RKO (cell line): ENCODE measurements around the gene UBTF.

Source experiments
- DNase-seq: peaks from one replicate; pipeline ENCODE4 v3.0.0-alpha.2; 2016; ENCODE audit warnings: low spot score

UBTF gene

DNA sequence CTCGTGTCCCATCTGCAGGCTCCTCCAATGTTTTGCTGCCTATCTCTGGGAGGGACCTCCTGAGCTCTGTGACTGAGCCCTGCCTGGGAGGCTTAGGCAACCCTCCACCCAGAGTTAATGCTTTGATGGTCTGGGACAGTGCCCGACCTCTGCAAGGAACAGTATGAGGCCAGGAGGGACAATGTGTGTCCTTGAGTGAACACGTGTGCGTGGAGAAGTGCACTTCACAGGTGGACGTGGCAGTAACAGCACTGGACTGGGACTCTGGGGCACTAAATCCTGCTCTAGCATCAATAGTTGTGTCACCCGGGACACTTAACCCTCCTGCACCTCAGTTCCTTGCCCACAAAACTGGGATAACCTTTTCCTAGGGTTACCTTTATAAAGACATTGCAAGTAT, 4.6 kb downstream of the UBTF start:
- DNase-seq = no peak

DNA sequence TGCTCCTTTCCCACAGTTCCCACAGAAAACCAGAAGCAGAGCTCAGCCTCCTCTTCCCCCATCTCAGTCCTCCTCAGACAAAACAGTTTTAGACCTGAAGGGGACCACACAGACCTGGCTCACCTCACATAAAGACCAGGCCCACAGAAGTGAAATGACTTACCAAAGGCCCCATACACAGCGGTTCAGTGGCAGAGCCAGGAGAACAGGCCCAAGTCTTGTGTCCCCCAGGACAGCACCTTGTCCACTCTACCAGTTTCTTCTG, 5.3 kb downstream of the UBTF start:
- DNase-seq = no peak

DNA sequence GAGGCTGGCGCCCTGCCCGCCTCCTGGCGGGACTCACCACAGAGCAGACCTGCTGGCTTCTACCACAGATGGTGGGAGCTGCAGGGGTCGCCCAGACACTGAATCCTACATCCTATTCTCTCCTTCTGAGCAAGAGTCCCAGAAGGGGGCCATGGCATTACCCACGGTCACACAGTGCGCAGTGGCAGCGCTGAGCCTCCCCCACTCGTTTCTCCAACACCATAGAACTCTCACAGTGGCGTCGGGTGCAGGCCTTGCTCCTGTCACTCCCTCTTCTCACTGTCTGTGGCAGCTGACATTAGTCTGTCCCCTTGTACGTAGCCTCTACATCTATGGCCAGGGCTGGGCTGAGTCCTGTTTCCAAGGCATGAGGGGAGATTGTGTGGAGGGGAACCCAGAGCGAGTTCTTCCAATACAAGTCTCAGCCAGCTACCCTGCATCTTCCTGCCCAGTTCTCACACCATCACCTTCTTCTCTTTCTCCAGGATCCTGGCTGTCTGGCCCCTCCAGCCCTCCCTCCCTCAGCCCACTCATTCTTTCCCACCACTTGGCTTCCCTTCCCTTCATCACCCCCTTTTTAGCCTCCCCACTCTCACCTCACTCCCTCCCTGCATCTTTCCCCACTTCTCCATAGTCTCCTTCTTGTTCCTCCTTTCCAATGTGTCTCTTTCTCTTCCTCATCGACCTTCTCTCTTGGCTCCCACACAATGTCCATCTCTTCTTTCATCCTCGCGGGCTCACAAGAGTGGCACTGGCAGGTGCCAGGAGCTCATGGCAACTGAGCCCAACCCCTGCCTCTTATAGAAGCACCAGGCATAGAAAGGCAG, 5.9 kb downstream of the UBTF start:
- no peak for DNase-seq

DNA sequence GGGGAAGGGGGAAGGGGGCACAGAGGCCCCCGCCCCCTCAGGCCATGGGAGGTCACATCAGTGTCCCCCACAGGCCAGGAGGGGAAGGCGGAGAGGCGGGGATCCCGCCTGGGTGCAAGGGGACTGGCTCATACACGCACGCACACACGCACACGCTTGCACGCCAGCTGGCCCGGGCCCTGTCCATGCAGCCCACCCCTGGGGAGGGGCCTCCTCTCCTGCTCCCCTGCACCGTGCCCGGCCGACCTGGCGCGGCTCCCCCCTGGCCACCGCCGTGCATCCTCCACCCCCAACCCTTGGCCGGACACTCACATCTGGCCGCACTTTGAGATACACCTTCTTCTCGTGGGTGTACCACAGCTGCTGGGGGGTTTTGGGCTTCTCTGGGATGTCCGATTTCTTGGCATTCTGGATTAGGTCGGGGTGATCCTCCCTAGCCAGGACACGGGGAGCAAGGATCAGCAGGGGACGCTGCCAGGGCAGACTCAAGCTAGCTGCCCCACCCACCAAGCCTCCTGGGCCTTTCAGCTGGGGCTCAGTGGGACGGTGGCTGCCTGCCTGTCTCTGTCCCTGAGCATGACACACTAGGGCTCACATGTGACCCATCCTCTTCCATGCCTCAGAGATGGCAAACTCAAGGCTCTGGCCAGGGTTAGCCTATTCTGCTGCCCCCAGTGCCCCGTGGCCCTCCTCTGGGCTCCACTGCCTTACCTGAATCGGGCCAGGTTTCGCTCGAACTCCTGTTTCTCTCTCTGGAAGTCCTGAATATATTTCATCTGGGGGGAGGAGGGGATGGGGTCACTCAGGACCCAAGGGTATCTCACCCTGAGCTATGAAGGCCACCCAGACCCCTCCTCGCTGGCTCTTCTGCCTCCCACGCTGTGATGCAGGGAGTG, 6.7 kb downstream of the UBTF start:
- DNase-seq = no peak

DNA sequence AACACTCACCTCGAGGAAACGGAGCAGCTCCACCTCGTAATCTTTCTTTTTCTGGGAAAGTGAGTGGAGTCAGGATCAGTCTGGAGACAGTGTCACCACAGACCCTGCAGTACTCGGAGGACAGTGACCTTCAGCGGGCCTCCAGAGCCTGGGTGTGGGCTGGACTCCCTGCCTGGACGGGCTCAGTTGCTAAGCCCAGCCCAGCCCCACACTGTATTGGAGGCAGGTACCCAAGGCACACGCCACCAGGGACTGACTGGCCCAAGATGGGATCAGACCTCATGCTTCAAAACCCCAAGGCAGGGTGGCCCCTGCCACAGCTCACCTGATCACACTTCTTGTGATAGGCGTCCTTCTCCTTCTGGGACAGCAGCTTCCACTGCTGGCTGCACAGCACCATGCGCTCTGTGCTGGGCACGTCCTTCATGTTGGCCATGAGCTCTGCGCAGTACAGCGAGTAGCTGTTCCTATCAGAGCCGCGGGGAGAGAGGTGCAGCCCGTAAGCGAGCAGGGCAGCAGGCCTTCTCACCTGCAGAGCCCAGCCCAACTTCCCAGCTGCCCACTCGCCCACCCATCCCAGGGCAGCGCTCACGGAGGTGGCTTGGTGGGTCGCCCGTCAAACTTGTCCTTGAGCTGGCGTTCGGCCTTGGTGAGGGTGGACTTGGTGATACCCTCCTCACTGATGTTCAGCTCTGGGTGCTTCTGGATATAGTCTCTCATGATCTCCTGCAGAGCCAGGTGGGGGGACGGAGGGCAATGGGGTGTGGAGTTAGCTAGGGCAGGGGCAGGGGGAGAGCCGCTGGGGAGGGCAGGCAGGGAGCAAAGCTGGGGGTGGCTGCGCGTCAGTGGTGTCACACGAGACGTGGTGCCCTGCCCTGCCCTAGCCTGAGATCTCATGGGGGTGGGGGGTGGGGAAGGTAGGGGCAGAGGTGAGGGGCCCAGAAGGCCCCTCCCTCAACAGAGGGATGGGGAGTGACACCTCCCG, 7.9 kb downstream of the UBTF start:
- no peak for DNase-seq

DNA sequence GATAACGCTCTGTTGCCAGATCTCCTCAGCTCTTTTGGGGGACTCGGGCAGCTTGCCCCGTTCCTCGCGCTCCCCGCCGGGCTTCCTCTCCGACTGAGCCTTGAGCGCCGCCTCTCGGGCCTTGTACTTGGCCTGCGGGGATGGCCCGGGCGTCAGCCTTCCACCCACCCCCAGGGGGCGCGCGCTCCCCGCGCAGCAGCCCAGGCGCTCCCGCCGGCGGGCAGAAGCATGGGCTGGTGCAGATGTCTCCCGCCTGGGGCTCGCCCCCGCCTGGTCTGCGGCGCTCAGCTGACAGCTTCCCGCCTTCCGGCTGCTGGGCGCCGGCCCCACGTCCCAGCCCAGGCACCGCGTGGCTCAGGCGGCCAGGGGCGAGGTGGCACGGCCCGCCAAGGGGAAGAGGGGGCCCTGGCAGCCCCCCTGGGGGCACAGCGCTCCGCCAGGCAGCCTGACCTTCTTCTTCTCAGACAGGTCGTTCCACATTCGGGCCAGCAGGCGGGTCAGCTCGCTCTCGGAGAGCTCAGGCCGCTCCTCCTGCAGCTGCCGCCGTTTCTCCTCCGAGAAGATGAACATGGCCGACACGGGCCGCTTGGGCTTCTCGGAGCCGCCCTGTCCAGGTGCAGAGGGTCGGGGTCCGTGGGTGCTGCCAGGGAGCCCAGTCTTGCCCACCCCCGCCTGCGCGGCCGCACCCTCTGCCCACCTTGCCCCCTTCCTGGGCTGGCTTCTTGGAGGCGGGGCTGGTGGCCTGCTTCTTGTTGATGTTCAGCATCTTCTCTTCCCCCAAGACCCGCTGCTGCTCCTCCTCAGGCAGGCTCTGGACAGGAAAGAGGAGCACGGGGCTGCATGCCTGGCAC, 8.9 kb downstream of the UBTF start:
- DNase-seq = no peak

DNA sequence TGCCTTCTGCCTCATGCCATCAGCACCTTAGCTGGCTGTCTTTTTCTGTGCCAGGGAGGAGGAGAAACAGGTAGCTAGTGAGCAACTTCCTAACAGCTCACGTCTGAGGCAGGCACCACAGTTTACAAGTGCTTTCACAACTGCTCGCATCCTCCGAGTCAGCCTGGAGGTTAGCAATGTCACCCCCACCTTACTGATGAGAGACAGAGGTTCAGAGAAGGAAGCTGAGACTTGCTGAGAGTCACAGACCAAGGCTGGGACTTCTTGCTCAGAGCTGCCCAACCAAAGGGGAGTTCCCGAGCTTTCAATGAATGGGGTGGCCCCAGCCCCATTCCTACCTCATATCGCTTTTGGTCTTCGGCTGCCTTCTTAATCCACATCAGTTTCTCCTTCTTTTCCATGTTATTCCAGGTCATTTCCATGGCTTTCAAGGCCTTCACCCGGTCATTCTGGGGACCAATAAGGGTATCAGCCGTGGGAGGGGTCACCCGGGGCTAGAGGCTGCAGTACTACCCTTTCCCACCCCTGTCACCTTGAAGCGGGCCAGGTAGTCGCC, 9.6 kb downstream of the UBTF start:
- peak; percentile 51 for DNase-seq

DNA sequence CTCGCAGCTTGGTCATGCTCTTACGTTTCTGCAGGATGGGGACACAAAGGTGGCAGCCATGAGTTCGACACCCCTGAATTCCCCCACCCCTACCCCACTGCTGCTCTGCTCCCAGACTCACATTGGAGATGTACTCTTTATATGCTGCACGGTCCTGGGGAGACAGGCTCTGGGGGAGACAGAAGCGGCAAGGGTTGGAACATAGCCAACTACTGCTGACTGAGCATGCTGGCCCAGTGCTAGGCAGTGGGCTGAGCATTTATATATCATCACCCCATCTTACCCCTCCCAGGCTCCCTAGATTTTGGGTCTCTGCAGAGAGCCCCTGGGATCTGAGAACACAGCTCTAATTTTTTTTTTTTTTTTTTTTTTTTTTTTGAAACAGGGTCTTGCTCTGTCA, 11.7 kb downstream of the UBTF start:
- no peak for DNase-seq

DNA sequence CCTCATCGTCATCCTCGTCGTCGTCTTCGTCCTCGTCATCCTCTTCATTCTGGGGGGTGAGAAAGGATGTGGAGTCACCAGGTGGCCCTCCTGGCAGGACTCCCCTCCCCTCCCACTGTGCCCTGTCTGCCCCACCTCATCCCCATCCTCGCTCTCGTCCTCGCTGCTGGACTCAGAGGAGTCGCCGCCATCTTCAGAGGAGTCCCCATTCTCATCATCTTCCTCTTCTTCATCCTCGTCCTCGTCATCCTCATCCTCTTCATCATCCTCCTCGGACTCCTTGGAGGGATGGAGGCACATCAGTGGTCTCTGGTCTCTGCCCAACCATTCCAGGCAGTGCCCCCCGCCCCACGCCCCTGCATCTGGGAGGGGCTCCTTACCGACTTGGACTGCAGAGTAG, 12.2 kb downstream of the UBTF start:
- no peak for DNase-seq

DNA sequence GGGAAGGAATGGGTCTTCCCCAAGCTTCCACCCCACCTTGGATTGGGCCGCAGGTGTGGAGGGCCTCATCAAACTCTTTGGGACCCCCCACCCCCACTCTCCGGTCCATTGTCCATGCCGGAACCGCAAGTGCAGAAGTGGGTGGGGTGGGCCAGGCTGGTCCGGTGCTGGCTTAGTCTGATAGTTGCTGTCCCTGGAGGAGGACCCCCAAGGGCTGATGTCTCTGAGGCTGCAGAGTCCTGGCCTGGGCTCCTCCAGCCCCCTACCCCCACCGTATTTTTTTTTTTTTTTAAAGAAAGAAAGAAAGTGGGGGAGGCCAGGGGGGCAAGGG, 12.7 kb downstream of the UBTF start:
- no peak for DNase-seq

DNA sequence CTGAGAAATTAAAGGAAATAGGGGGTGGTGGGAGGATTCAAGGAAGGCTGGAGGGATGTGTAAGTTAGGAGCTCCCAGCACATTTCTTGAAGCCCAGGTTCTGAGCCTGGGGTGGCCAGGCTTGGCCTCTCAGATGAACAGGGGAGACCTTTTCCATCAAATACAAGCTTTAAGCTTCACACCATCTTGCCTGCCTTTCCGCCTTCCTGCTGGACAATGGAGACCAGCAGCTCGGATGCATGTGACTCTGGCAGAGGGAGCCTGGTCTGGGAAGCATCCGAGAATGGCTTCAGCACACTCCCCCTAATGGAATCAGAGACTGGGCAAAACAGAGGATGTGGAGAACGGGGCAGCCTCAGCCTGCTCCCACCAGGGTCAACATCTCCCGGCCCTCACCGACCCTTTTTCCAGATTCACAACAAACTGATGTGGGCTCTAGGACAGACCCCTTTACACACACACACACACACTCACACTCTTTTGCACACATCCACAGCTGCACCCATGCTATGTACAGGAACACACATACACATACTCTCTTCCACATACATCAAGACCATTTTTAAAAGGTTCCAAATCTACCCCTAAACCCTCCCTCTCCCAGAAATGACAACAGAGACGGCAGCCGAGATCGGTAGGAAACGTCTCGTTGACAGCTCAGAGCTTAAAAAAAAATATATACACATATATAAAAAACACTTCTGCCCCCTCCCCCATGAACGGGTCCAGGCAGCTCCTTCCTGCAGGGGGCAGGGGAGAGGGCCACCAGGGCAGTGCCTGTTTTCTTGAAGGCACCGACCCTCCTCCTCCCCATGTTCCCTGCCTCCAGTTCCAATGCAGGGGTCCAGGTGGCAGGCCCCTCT, 13.3 kb downstream of the UBTF start:
- peak; percentile 40 for DNase-seq

DNA sequence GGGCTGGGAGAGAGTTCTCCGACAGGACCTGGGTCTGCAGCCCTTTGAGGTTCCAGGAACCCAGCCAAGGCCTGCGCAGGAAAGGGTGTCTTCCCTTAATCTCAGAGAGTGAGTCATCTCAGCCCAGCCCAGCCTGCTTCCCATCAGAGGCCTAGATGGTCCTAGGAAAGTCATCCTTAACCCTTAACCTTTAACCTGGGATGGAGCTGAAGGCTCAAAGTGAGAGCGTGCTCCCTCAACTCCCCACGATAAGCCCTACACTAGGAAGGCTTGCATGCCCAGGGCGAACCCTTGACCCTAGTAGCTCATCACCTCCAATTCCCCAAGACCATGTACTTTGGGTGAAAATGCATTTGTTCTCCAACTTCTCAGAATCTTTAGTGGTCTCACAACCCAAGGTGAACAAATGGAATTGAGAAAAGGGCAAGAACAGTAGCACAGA, 15.0 kb downstream of the UBTF start:
- no peak for DNase-seq

DNA sequence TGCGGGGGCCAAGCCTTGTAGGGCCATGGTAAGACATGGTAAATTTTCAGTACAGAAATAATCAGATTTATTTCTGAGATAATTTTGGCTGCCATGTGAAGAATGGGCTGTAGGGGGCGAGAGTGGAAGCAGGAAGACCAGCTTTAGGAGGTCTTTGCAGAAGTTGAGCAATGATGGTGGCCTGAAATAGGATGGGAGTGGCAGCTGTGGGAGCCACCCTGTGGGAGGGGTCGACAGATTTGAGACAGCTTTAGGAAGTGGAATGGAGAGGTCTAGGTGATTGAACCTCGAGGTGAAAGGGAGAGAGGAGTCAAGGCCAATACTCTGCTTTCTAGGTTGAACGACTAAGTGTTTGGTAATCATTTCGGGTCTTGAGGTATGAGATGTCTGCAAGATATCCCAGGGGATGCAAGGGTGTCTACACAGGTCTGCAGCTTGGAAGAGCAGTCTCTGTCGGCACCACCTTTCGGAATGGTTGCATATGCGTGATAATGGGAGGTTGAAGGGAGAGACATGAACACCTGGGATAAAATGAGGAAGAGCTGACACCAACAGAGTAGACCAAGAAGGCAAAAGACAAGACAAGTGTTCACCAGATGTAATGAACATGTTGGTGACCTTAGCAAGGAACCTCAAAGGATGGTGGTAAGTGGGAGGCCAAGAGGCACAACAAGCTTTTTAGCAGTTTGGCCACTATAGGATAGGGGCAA, 15.6 kb downstream of the UBTF start:
- peak; percentile 42 for DNase-seq

DNA sequence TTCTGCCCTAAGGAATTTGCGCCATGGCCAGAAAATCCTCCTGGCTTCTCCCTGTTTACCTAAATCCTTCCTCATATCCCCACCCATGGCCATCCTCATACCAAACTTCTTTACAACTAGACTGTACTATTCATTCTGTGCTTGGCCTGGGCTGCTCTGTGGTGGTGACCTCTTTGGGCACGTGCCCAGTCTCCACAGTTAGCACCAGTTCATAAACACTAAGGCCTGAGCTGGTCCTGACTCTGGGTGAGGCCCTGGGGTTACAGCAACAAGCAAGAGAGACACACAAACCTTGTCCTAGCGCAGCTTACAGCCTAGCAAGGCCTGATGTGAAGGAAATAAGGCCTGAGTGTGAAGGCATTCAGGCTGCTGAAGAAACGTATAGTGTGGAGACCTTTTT, 16.7 kb downstream of the UBTF start:
- no peak for DNase-seq

DNA sequence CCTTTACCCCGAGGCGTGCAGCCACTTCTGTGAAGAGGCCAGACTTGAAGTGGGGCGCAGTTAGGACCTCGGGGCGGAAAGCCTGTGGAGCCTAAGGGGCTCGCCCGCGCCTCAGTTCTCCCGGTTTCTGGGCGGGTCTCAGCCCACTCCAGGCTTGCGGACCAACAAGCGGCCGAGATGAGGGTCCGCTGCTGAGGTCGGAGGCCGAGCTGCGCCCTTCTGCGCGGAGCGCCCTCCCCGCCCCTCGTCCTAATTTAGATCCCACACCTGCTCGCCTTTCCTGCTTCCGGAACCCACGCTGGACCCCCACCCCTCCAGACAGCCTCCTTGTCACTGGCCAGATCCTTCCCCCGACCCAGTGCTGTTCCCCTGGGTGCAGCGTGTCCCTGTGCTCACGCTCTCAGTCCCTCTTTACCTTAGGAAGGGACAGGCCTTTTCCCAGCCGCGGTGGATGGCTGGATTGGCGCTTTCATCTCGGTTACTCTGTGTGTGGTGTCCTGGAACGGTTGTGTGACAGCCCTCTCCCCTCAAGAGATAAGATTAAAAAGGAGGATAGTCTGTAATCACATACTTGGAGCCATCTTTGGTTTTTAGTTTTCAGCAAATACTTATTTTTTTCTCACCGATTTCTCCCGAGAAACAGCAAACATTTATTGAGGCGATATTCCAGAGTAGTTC, 18.9 kb downstream of the UBTF start:
- peak; percentile 33 for DNase-seq

DNA sequence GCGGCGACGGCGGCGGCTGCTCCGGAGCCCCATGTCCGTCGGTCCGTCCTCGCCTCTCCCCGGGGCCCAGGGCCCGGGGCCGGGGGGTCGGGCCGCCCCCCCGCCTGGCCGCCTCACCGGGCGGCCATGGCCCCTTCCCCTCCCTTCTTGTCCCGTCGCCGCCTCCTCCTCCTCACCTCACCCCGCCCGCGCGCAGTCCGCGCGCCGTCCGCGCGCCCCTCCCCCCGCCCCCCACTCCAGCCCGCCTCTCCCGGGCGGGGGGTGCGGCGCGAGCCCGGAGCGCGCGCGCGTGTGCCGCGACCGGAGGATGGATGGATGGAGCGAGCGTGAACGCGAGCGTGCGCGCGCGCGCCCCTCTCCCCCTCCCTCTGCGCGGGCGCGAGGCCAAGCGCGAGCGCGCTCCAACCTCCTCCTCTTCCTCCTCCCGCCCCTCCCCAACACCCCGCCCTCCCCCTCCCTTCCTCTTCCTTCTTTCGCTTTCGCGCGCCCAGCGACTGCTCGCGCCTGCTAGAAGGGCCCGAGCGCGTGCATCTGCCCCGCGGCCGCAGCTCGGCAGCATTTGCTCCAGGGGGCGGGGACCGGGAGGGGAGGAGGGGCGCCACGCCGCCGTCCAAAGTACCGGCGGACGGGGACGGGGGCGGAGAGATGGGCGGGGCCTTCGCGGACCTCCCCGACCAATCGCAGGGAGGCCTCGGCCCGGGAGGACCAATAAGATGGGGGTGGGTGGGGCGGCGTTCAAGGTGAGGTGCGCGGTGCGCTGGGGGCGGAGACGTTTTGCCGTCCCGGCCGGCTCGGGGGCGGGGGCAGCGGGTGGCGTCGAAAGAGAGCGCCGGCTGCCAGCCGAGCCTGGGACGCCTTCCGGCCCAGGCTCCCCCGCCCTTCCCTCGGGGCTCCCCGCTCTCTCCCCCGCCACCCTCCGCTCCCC, 19.7 kb downstream of the UBTF start, which contains the start of gene ATXN7L3:
ATXN7L3 (minus strand) TSS at position 332 of the 925 bp plus-strand sequence. CDS start 1,814 bp downstream, outside the sequence.
- DNase-seq = peak; percentile 96

DNA sequence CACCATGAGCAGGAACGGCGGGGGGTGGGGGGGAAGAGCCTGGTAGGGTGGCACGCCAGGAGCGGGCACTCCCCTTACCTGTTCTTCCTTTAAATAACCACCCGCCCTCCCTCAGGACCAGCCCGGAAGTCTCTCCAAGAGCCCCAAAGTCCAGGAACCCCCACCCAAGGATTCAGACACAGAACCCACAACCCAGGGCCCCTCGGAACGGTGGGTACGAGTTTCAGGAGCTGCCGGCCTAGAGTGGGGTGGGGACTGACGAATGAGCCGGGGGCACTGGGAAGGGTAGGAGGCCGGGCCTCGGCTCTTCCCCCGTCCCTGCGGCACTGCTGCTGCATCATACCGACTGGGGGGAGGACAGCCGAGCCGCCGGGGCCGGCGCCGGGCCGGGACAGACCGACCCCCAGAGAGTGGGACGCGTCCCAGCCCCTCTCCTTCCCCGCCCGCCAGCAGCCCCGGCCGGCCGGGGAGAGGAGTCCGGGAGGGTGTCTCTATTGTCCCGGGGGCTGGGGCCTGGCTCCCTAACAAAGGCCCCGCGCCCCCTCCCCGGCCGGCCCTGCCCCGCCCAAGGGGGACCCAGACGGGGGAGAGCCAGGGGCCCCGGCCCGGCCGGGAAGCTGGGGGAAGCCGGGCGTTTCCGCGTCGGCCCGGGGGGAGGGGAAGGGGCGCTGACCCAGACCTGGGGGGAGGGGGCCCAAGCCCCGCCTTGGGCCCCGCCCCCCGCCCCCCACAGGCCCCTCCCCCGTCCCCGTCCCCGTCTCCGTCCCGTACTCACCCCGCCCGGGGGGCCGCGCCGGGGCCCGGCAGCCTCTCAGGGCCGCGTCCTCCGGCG, 20.5 kb downstream of the UBTF start:
- DNase-seq = peak; percentile 50
